Mononuclear cell (primary cell): ENCODE results near the gene CALCOCO1. TPM values are rescaled to one million over a fixed set of nuclear protein-coding genes. Genes with fewer than 3 reads are reported as not detected.

Source experiments
- H3K27me3 ChIP-seq: 2 replicates; pipeline ENCODE4 v1.6.0; 2011; ENCODE audit warnings: low read length, control low read depth; ENCODE audit not compliant: insufficient read depth
- H3K4me1 ChIP-seq: 2 replicates; pipeline ENCODE4 v1.5.1; 2011; ENCODE audit warnings: mild to moderate bottlenecking, low read length, control low read depth; ENCODE audit not compliant: insufficient read depth
- H3K4me3 ChIP-seq: 2 replicates; pipeline ENCODE4 v1.5.1; 2011; ENCODE audit warnings: mild to moderate bottlenecking, low read length, moderate library complexity
- H3K9me3 ChIP-seq: 2 replicates; pipeline ENCODE4 v1.5.1; 2011; ENCODE audit warnings: low read depth, mild to moderate bottlenecking, control low read depth, low read length
- total RNA-seq: library from RNA; depleted of rRNA; stranded (reverse); fragments of >200 nt; gene quantifications from one replicate; pipeline ENCODE4 v1.2.3, GENCODE V29; 2012

The CALCOCO1 gene
- total RNA-seq, 1 donor, result 69.4 TPM

- Histone ChIP-seq H3K4me1 (peaks cover 18% of the 10 kb centered on the region), H3K9me3 (no peaks in the 10 kb centered on the region), H3K27me3 (peaks cover 74% of the 10 kb centered on the region), H3K4me3 (no peak overlapping the region)
Observed at GRCh38 chr12:53744751-53745150, 17.5 kb upstream of the CALCOCO1 start.

GRCh38 chr12:53744130-53744441 lies 16.8 kb upstream of the CALCOCO1 start:
- Histone ChIP-seq H3K4me3 (no peak overlapping the region), H3K9me3 (no peaks in the 10 kb centered on the region), H3K4me1 (peaks cover 23% of the 10 kb centered on the region), H3K27me3 (peaks cover 73% of the 10 kb centered on the region)

- Histone ChIP-seq H3K27me3 (peaks cover 73% of the 10 kb centered on the region), H3K9me3 (no peaks in the 10 kb centered on the region), H3K4me3 (no peak overlapping the region), H3K4me1 (peaks cover 29% of the 10 kb centered on the region)
Observed at GRCh38 chr12:53743266-53744129, 16.2 kb upstream of the CALCOCO1 start.

GRCh38 chr12:53740130-53740491 lies 12.9 kb upstream of the CALCOCO1 start:
- H3K9me3 ChIP-seq, result no peaks in the 10 kb centered on the region
- peaks cover 75% of the 10 kb centered on the region for H3K27me3 ChIP-seq
- peaks cover 21% of the 10 kb centered on the region for H3K4me1 ChIP-seq
- H3K4me3 ChIP-seq, result no peak overlapping the region

- no peaks in the 10 kb centered on the region for H3K9me3 ChIP-seq
- H3K4me1 ChIP-seq, result peaks cover 21% of the 10 kb centered on the region
- no peak overlapping the region for H3K4me3 ChIP-seq
- peaks cover 77% of the 10 kb centered on the region for H3K27me3 ChIP-seq
Observed at GRCh38 chr12:53739214-53740129, 12.2 kb upstream of the CALCOCO1 start.

GRCh38 chr12:53738406-53739213 lies 11.4 kb upstream of the CALCOCO1 start:
- Histone ChIP-seq H3K9me3 (no peaks in the 10 kb centered on the region), H3K4me1 (peaks cover 20% of the 10 kb centered on the region), H3K4me3 (no peak overlapping the region), H3K27me3 (peaks cover 76% of the 10 kb centered on the region)

GRCh38 chr12:53737951-53738405 lies 10.7 kb upstream of the CALCOCO1 start:
- peaks cover 75% of the 10 kb centered on the region for H3K27me3 ChIP-seq
- H3K4me3 ChIP-seq, result no peak overlapping the region
- H3K4me1 ChIP-seq, result peaks cover 16% of the 10 kb centered on the region
- H3K9me3 ChIP-seq, result no peaks in the 10 kb centered on the region

GRCh38 chr12:53737093-53737808 lies 10.0 kb upstream of the CALCOCO1 start:
- Histone ChIP-seq H3K9me3 (no peaks in the 10 kb centered on the region), H3K4me1 (peaks cover 16% of the 10 kb centered on the region), H3K4me3 (no peak overlapping the region), H3K27me3 (peaks cover 67% of the 10 kb centered on the region)

GRCh38 chr12:53736592-53736991 lies 9.3 kb upstream of the CALCOCO1 start:
- Histone ChIP-seq H3K9me3 (no peaks in the 10 kb centered on the region), H3K4me1 (peaks cover 16% of the 10 kb centered on the region), H3K4me3 (no peak overlapping the region), H3K27me3 (peaks cover 64% of the 10 kb centered on the region)

GRCh38 chr12:53735556-53735955 lies 8.3 kb upstream of the CALCOCO1 start:
- Histone ChIP-seq H3K27me3 (peaks cover 55% of the 10 kb centered on the region), H3K9me3 (no peaks in the 10 kb centered on the region), H3K4me3 (no peak overlapping the region), H3K4me1 (peaks cover 16% of the 10 kb centered on the region)

GRCh38 chr12:53734425-53734824 lies 7.2 kb upstream of the CALCOCO1 start:
- H3K4me3 ChIP-seq, result no peak overlapping the region
- H3K27me3 ChIP-seq, result peaks cover 46% of the 10 kb centered on the region
- peaks cover 14% of the 10 kb centered on the region for H3K4me1 ChIP-seq
- no peaks in the 10 kb centered on the region for H3K9me3 ChIP-seq

GRCh38 chr12:53733807-53734200 lies 6.6 kb upstream of the CALCOCO1 start:
- Histone ChIP-seq H3K4me3 (no peak overlapping the region), H3K4me1 (peaks cover 8% of the 10 kb centered on the region), H3K27me3 (peaks cover 40% of the 10 kb centered on the region), H3K9me3 (no peaks in the 10 kb centered on the region)

- Histone ChIP-seq H3K4me1 (peaks cover 3% of the 10 kb centered on the region), H3K27me3 (peaks cover 34% of the 10 kb centered on the region), H3K9me3 (no peaks in the 10 kb centered on the region), H3K4me3 (no peak overlapping the region)
Observed at GRCh38 chr12:53733051-53733806, 6.0 kb upstream of the CALCOCO1 start.

GRCh38 chr12:53729644-53730043 lies 2.4 kb upstream of the CALCOCO1 start:
- Histone ChIP-seq H3K27me3 (peaks cover 2% of the 10 kb centered on the region), H3K9me3 (no peaks in the 10 kb centered on the region), H3K4me1 (peaks cover 19% of the 10 kb centered on the region), H3K4me3 (no peak overlapping the region)
